Vagina (tissue), 2 donors: ENCODE results near the gene STOML1.

Source experiments
- CTCF ChIP-seq, 3 experiments: fragments of 450-650 bp in 2 of 3; fragments of 200-600 bp in 1 of 3; sonication (generic) in 1 of 3; IDR thresholded peaks; one replicate each; pipeline ENCODE4 v1.5.1; 2017 to 2019; ENCODE audit warnings: antibody characterized with exemption in 3 of 3, mild to moderate bottlenecking in 2 of 3, moderate library complexity in 2 of 3
- POLR2A ChIP-seq, 2 donors: fragments of 450-650 bp; IDR thresholded peaks; one replicate each; pipeline ENCODE4 v1.6.1; 2017; ENCODE audit warnings: antibody characterized with exemption in 2 of 2, mild to moderate bottlenecking in 2 of 2, moderate library complexity in 2 of 2
- POLR2AphosphoS5 ChIP-seq, 2 donors: sonication (generic); formaldehyde crosslinking; IDR thresholded peaks; one replicate each; pipeline ENCODE4 v1.9.0; 2017; ENCODE audit warnings: antibody characterized with exemption in 2 of 2, mild to moderate bottlenecking in 2 of 2, low read depth in 1 of 2; ENCODE audit not compliant: insufficient read depth in 1 of 2

- TF ChIP-seq CTCF (IDR thresholded peaks at IDR 0.05), result no peak
- TF ChIP-seq POLR2AphosphoS5 (IDR thresholded peaks at IDR 0.05; ENCODE audit: insufficient read depth in 1 of 2, low read depth in 1 of 2), result no peak
- TF ChIP-seq POLR2A (IDR thresholded peaks at IDR 0.05), result no peak
These were observed 26.4 kb downstream of the STOML1 start for GRCh38 chr15:73965758-73966113.
